Ascending aorta (tissue), 2 donors: ENCODE data around the gene SPOPL. TPM values are rescaled to one million over a fixed set of nuclear protein-coding genes. Genes with fewer than 3 reads are reported as not detected.
A peak's percentile ranks its signal among the peaks of the same experiment; 100 is the strongest.
"Not testable (repeated sequence)": the region's sequence is repeated elsewhere in the genome, so short reads cannot be mapped to it uniquely, and the experiment has no call there.

Experiments used
- DNase-seq, 2 donors: peaks; one replicate each; pipeline ENCODE4 v3.0.0-alpha.2; 2019; ENCODE audit warnings: low spot score in 2 of 2
- H3K27ac ChIP-seq, 2 donors: fragments of 200-600 bp; sonication (generic); one replicate each; pipeline ENCODE4 v1.5.1; 2016 to 2017; ENCODE audit warnings: mild to moderate bottlenecking in 1 of 2
- H3K27me3 ChIP-seq: fragments of 200-600 bp; sonication (generic); one replicate; pipeline ENCODE4 v1.5.1; 2017
- H3K36me3 ChIP-seq, 2 donors: fragments of 200-600 bp; sonication (generic); one replicate each; pipeline ENCODE4 v1.5.1; 2016
- H3K4me1 ChIP-seq, 2 donors: fragments of 200-600 bp; sonication (generic); one replicate each; pipeline ENCODE4 v1.5.1; 2016 to 2017; ENCODE audit warnings: mild to moderate bottlenecking in 1 of 2
- H3K4me3 ChIP-seq, 2 donors: fragments of 200-600 bp; sonication (generic); one replicate each; pipeline ENCODE4 v1.5.1; 2016 to 2017; ENCODE audit warnings: mild to moderate bottlenecking in 1 of 2
- H3K9me3 ChIP-seq, 2 donors: fragments of 200-600 bp; sonication (generic); one replicate each; pipeline ENCODE4 v1.5.1; 2016
- intact Hi-C: fragments of 100-400 bp; cut with DNase I; formaldehyde crosslinking; loops from one replicate; pipeline ENCODE4 v1.15.1; 2023
- total RNA-seq: library from RNA; depleted of rRNA; stranded (reverse); fragments of >200 nt; gene quantifications from one replicate; pipeline ENCODE4 v1.1.0, GENCODE V29; 2016
- TF ChIP-seq, protein P1 (sequence below), 3 experiments: fragments of 200-600 bp in 2 of 3; fragments of 450-650 bp in 1 of 3; sonication (generic) in 2 of 3; IDR thresholded peaks; one replicate each; pipeline ENCODE4 v1.5.1; 2016 to 2019; ENCODE audit warnings: antibody characterized with exemption in 3 of 3, mild to moderate bottlenecking in 1 of 3, moderate library complexity in 1 of 3

SPOPL gene
- total RNA-seq, 1 donor from 2014 or later, result 9.0 TPM

DNA sequence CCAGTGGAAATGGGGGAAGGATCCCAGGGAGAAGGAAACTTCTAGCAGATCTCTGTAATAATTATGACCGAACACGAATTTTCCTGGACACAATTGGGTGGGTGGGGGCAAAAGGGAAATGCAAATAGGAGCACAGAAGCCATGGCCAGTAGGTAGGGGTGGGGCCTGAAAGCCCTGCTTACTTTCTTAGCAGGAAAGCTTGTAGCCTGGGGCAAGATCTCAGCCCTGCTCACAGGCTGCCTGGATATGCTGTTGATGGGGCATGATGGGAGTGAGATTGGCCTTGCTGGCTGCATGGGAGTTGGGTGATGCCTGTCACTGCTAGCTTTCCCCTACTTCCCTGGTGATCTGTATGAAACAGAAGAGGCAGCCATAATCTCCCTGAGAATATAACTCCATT lies 45.9 kb upstream of the SPOPL start:
- H3K9me3 ChIP-seq, result peaks cover 0 to 8% of the 10 kb centered on the region in 2 donors
- H3K4me3 ChIP-seq, result no peak overlapping the region
- intact Hi-C loops, result no loop called here
- no peaks in the 10 kb centered on the region for H3K4me1 ChIP-seq
- no peaks in the 10 kb centered on the region for H3K36me3 ChIP-seq
- H3K27ac ChIP-seq, result no peak overlapping the region
- no peaks in the 10 kb centered on the region for H3K27me3 ChIP-seq
- TF ChIP-seq, protein P1, sequence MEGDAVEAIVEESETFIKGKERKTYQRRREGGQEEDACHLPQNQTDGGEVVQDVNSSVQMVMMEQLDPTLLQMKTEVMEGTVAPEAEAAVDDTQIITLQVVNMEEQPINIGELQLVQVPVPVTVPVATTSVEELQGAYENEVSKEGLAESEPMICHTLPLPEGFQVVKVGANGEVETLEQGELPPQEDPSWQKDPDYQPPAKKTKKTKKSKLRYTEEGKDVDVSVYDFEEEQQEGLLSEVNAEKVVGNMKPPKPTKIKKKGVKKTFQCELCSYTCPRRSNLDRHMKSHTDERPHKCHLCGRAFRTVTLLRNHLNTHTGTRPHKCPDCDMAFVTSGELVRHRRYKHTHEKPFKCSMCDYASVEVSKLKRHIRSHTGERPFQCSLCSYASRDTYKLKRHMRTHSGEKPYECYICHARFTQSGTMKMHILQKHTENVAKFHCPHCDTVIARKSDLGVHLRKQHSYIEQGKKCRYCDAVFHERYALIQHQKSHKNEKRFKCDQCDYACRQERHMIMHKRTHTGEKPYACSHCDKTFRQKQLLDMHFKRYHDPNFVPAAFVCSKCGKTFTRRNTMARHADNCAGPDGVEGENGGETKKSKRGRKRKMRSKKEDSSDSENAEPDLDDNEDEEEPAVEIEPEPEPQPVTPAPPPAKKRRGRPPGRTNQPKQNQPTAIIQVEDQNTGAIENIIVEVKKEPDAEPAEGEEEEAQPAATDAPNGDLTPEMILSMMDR (IDR thresholded peaks at IDR 0.05), result no peak
- DNase-seq, result no peak

DNA sequence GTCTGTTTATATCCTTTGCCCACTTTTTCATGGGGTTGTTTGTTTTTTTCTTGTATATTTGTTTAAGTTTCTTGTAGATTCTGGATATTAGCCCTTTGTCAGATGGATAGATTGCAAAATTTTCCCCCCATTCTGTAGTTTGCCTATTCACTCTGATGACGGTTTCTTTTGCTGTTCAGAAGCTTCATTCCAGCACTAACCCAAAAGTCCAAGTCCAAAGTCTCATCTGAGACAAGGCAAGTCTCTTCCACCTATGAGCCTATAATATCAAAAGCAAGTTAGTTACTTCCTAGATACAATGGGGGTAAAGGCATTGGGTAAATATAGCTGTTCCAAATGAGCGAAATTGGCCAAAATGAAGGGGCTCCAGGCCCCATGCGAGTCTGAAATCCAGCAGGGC lies 38.9 kb upstream of the SPOPL start:
- H3K36me3 ChIP-seq, DNase-seq, H3K27me3 ChIP-seq, H3K4me1 ChIP-seq, H3K4me3 ChIP-seq, H3K27ac ChIP-seq, H3K9me3 ChIP-seq, intact Hi-C loops: not testable (repeated sequence)

DNA sequence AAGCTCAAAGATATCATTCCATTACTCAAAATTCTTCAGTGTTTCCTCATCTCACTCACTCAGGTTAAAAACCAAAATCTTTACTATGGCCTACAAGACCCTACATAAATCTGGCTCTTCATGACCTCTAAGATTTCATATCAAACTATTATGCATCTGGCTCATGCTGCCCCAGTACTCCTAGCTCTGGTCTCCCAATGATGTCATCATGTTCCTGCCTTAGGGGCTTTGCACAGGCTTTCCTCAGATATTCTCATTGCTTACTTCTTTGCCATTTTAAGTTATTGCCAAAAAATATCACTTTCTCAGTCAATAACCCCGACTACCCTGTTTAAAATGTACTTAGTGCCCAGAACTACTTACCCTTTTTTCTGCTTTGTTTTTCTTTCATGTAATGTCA lies 33.0 kb upstream of the SPOPL start:
- intact Hi-C loops, result no loop called here
- H3K9me3 ChIP-seq, result no peaks in the 10 kb centered on the region
- no peak for DNase-seq
- peaks cover 0 to 2% of the 10 kb centered on the region in 2 donors for H3K4me1 ChIP-seq
- no peaks in the 10 kb centered on the region for H3K27me3 ChIP-seq
- H3K36me3 ChIP-seq, result no peaks in the 10 kb centered on the region
- no peak overlapping the region for H3K27ac ChIP-seq
- TF ChIP-seq, protein P1 (IDR thresholded peaks at IDR 0.05), result no peak
- H3K4me3 ChIP-seq, result no peak overlapping the region

DNA sequence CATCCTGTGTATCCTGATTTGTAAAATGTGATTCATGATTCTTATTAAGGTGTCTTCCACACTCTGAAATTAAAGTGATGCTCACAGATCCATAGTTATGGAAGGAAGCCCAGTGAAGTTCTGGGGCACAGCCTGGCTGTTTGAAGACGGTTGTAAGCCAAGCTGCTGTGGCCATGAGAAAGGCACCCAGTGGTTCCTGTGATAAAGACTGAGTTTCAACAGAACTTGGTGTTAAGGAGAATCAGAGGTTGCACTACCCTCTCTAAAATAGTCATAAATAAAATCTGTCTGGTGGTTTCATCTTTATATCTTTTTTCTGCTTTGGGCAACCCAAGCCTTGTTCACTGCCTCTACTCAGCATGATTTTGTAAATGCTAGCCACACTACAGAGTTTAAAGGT lies 32.2 kb upstream of the SPOPL start:
- no peaks in the 10 kb centered on the region for H3K36me3 ChIP-seq
- no peak overlapping the region for H3K4me3 ChIP-seq
- peaks cover 0 to 2% of the 10 kb centered on the region in 2 donors for H3K4me1 ChIP-seq
- TF ChIP-seq, protein P1 (IDR thresholded peaks at IDR 0.05), result no peak
- intact Hi-C loops, result no loop called here
- H3K27me3 ChIP-seq, result no peaks in the 10 kb centered on the region
- no peaks in the 10 kb centered on the region for H3K9me3 ChIP-seq
- DNase-seq, result no peak
- no peak overlapping the region for H3K27ac ChIP-seq

DNA sequence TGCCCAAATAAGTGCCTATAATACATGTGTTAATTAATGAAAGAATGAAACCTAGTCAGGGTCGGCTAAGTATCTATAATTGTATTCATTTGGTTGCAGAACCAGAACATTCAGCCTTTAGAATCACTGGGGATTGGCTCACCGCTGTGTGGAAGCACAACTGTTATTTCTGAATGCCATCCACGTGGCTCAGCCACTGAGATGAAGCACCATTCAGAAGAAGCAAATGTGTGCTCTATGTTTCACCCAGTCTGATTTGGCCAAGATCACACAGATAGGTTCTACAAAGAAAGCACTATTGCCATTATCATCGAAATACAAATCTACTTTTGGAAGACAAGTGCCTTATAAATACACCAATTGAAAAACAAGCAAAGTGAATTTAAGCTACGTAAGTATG lies 30.6 kb upstream of the SPOPL start:
- Histone ChIP-seq H3K27ac (peak overlapping the region in 1 of 2 donors; percentile 27), H3K36me3 (no peaks in the 10 kb centered on the region), H3K9me3 (no peaks in the 10 kb centered on the region), H3K4me3 (no peak overlapping the region), H3K27me3 (no peaks in the 10 kb centered on the region), H3K4me1 (peaks cover 0 to 2% of the 10 kb centered on the region in 2 donors)
- TF ChIP-seq, protein P1 (IDR thresholded peaks at IDR 0.05), result no peak
- intact Hi-C loops, result no loop called here
- no peak for DNase-seq

DNA sequence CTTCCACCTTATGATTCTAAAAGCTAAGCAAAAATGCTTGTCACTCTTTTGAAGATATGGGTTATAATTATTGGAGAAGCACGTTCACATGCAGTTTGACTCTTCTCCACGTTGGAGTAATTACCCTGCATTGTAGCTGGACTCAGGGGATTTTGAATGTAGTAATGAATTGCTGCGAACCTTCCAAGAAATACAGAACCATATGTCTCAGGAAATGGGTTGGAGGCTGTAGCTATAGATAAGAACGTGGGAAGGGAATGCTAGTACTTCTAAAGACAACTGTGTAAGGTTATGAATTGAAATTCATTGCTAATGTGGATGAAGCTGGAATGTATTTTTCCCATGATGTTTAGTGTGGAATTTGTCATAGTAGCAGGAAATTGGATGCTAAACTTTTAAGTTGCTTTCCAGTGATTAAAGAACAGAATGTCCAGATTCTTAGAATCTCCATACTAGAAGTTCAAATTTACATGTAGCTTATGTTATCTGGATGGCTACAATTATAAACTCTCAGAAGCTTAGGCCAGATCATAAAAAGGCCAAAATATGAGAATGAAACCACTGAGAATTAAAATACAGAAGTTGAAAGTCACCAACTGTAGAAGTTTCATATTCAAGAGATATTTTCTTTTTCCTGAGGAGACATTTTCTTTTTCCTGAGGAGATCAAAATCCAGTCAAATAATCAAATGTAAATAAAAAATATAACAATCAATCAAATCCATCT lies 27.3 kb upstream of the SPOPL start:
- H3K9me3 ChIP-seq, result no peaks in the 10 kb centered on the region
- no peak overlapping the region for H3K4me3 ChIP-seq
- H3K27me3 ChIP-seq, result no peaks in the 10 kb centered on the region
- TF ChIP-seq, protein P1 (IDR thresholded peaks at IDR 0.05), result no peak
- H3K27ac ChIP-seq, result no peak overlapping the region
- intact Hi-C loops, result no loop called here
- no peaks in the 10 kb centered on the region for H3K36me3 ChIP-seq
- no peaks in the 10 kb centered on the region for H3K4me1 ChIP-seq
- no peak for DNase-seq
